ENCODE data around the gene CFAP46. TPM values are rescaled to one million over a fixed set of nuclear protein-coding genes. Genes with fewer than 3 reads are reported as not detected.

CFAP46 gene
- total and polyA plus RNA-seq, 9 of the 15 experiments (the other 6 are each of a cell fraction or from before 2014, with no cell fraction given) = not detected

GRCh38 chr10:132921818-132922807, 20.3 kb downstream of the CFAP46 start:
- Histone ChIP-seq H3K9ac (ENCODE audit: insufficient read depth in 1 of 2, low read depth in 2 of 2, low read length in 2 of 2) (no peak overlapping the region), H3K4me1 (replicated peaks in 1 of 2; ENCODE audit: control insufficient read depth in 2 of 2, insufficient read depth in 2 of 2, low read length in 2 of 2) (peaks cover 0 to 17% of the 10 kb centered on the region in 2 experiments; a peak in 2 of 5 replicates), H3K79me2 (ENCODE audit: control insufficient read depth, insufficient read depth, low read length) (no peaks in the 10 kb centered on the region), H3K4me3 (no peak overlapping the region), H3K27me3 (ENCODE audit: control insufficient read depth in 2 of 2, insufficient read depth in 2 of 2, low read length in 2 of 2) (peaks cover 8 to 72% of the 10 kb centered on the region in 2 experiments; a peak in 4 of 5 replicates), H3K27ac (ENCODE audit: extremely low read depth, low read depth, low read length) (no peak overlapping the region), H3K4me2 (ENCODE audit: insufficient read depth, low read length) (no peak overlapping the region), H3K36me3 (ENCODE audit: control insufficient read depth, insufficient read depth, low read length) (no peaks in the 10 kb centered on the region), H4K20me1 (replicated peaks; ENCODE audit: control insufficient read depth, insufficient read depth, low read length) (0 out of 2 replicates have a peak, but pooled peaks cover 7% of the 10 kb centered on the region), H3K9me1 (ENCODE audit: control insufficient read depth, insufficient read depth, low read length) (no peaks in the 10 kb centered on the region), H2AFZ (ENCODE audit: low read depth, low read length) (no peak overlapping the region), H3K9me3 (replicated peaks; ENCODE audit: control insufficient read depth, insufficient read depth, low read depth, low read length) (no peaks in the 10 kb centered on the region)
- peak in 2 of 4 experiments; percentile 16 to 23 for DNase-seq (ENCODE audit: extremely low read depth in 1 of 4, low spot score in 3 of 4)
- peak; percentile 43; the same call in 2 of the 3 replicates for ATAC-seq
- FAIRE-seq = no peak
- intact Hi-C loops (cut with micrococcal nuclease) = no loop called here
- no peak for TF ChIP-seq ZNF407 (IDR thresholded peaks at IDR 0.05; ENCODE audit: low read depth)
- no peak for TF ChIP-seq HNRNPH1 (optimal IDR thresholded peaks at IDR 0.05; ENCODE audit: low read depth, low read length)
- no peak for TF ChIP-seq ZC3H11A (IDR thresholded peaks at IDR 0.05; ENCODE audit: low read depth, low read length)
- TF ChIP-seq SAFB (IDR thresholded peaks at IDR 0.05; ENCODE audit: borderline replicate concordance, low read depth, low read length) = no peak
- TF ChIP-seq ARID1B (IDR thresholded peaks at IDR 0.05) = no peak
- no peak for TF ChIP-seq ZNF280B (CRISPR knock-in tag; IDR thresholded peaks at IDR 0.05)
- no peak for TF ChIP-seq SETDB1 (IDR thresholded peaks at IDR 0.05; ENCODE audit: low read length)
- BruUV-seq (replicated peaks) = no TSS peak
- in situ Hi-C loops (cut with MboI) = no loop called here
- CTCF ChIA-PET (ENCODE audit: low intra/inter-chr PET ratio) = no interaction called here
- POLR2A ChIA-PET = no interaction called here
- 5% methylated on average over 30 of the region's 52 CpGs for WGBS (ENCODE audit: insufficient coverage, low coverage, missing lambda C conversion rate)
